IMR-90 (cell line): ENCODE measurements around the gene AMIGO2. TPM values are rescaled to one million over a fixed set of nuclear protein-coding genes. Genes with fewer than 3 reads are reported as not detected.
A peak's percentile ranks its signal among the peaks of the same experiment; 100 is the strongest.

Experiments
- ATAC-seq: fragments of 200-7000 bp; cut with Tn5 transposase; 2 replicates; pipeline ENCODE4 v1.9.1; 2020; ENCODE audit warnings: low read depth, mild to moderate bottlenecking, moderate library complexity
- Bru-seq: library from RNA; stranded (reverse); fragments of 400-500 nt; gene quantifications from one replicate; lab custom pipeline; 2021; lab: Mats Ljungman, UMichigan
- BruChase-seq, 2 experiments: library from RNA; stranded (reverse); fragments of 400-500 nt; gene quantifications; one replicate each; lab custom pipeline; 2021; lab: Mats Ljungman, UMichigan
- BruUV-seq: library from RNA; stranded (reverse); fragments of 400-500 nt; replicated peaks from 2 replicates; lab custom pipeline; 2021; lab: Mats Ljungman, UMichigan
- CTCF ChIA-PET: fragments of 300-600 bp; formaldehyde crosslinking; extraction: SDS; loops from one replicate; lab custom pipeline; 2021; ENCODE audit warnings: antibody characterized with exemption; lab: Yijun Ruan, JAX
- POLR2A ChIA-PET: fragments of 300-600 bp; sonication (Branson Sonifier 250); formaldehyde crosslinking; loops from one replicate; lab custom pipeline; 2022; ENCODE audit warnings: antibody characterized with exemption; ENCODE audit not compliant: unreplicated experiment; lab: Charles Lee
- DNase-seq: peaks from one replicate; pipeline ENCODE4 v3.0.0; 2013
- H2AFZ ChIP-seq: replicated peaks from 2 replicates; pipeline ENCODE3; 2013; ENCODE audit warnings: low read length, mild to moderate bottlenecking; ENCODE audit not compliant: poor library complexity
- H2AK5ac ChIP-seq: 2 replicates; pipeline ENCODE4 v1.6.1; 2013; ENCODE audit warnings: low read depth, low read length, inconsistent platforms
- H2AK9ac ChIP-seq: replicated peaks from 2 replicates; pipeline ENCODE3; 2013; ENCODE audit warnings: mild to moderate bottlenecking, low read depth, low read length, moderate library complexity; ENCODE audit not compliant: poor library complexity
- H2BK120ac ChIP-seq: 2 replicates; pipeline ENCODE4 v1.6.1; 2013; ENCODE audit warnings: low read depth, low read length, inconsistent platforms
- H2BK15ac ChIP-seq: 3 replicates; pipeline ENCODE4 v1.6.1; 2013; ENCODE audit warnings: low read depth, low read length, inconsistent platforms
- H2BK20ac ChIP-seq: 2 replicates; pipeline ENCODE4 v1.6.1; 2013; ENCODE audit warnings: low read depth, mild to moderate bottlenecking, inconsistent platforms, low read length, moderate library complexity
- H2BK5ac ChIP-seq: 2 replicates; pipeline ENCODE4 v1.6.1; 2013; ENCODE audit warnings: mild to moderate bottlenecking, low read depth, low read length, inconsistent platforms; ENCODE audit not compliant: poor library complexity, severe bottlenecking
- H3K14ac ChIP-seq: replicated peaks from 2 replicates; pipeline ENCODE4 v1.6.1; 2013; ENCODE audit warnings: low read depth, low read length, inconsistent platforms
- H3K18ac ChIP-seq: 2 replicates; pipeline ENCODE4 v1.6.1; 2013; ENCODE audit warnings: low read depth, low read length, control low read depth
- H3K23ac ChIP-seq: 2 replicates; pipeline ENCODE4 v1.6.1; 2013; ENCODE audit warnings: low read depth, low read length, inconsistent platforms
- H3K27ac ChIP-seq: 2 replicates; pipeline ENCODE4 v1.5.1; 2013; ENCODE audit warnings: mild to moderate bottlenecking, control low read depth, low read length; ENCODE audit not compliant: insufficient read depth
- H3K27me3 ChIP-seq: 2 replicates; pipeline ENCODE4 v1.6.1; 2013; ENCODE audit warnings: low read length; ENCODE audit not compliant: control insufficient read depth, insufficient read depth
- H3K36me3 ChIP-seq: 2 replicates; pipeline ENCODE4 v1.6.1; 2013; ENCODE audit warnings: low read length, mixed read lengths; ENCODE audit not compliant: control insufficient read depth, insufficient read depth
- H3K4ac ChIP-seq: 2 replicates; pipeline ENCODE4 v1.6.1; 2013; ENCODE audit warnings: low read depth, low read length, inconsistent platforms
- H3K4me1 ChIP-seq: 2 replicates; pipeline ENCODE4 v1.6.1; 2013; ENCODE audit warnings: low read length, mixed read lengths; ENCODE audit not compliant: control insufficient read depth, insufficient read depth
- H3K4me2 ChIP-seq: 2 replicates; pipeline ENCODE4 v1.6.1; 2013; ENCODE audit warnings: low read depth, mild to moderate bottlenecking, control low read depth, low read length, moderate library complexity
- H3K4me3 ChIP-seq: 2 replicates; pipeline ENCODE4 v1.5.1; 2013; ENCODE audit warnings: low read depth, mild to moderate bottlenecking, control low read depth, low read length, moderate library complexity; ENCODE audit not compliant: insufficient read depth
- H3K56ac ChIP-seq: 2 replicates; pipeline ENCODE4 v1.6.1; 2013; ENCODE audit warnings: low read length, inconsistent platforms; ENCODE audit not compliant: insufficient read depth; ENCODE audit errors: extremely low read depth
- H3K79me1 ChIP-seq, 2 experiments: 2 replicates each; pipeline ENCODE4 v1.6.1; 2013; ENCODE audit warnings: low read length in 2 of 2, inconsistent platforms in 1 of 2, low read depth in 1 of 2
- H3K9ac ChIP-seq: 2 replicates; pipeline ENCODE4 v1.6.1; 2013; ENCODE audit warnings: low read depth, low read length, control low read depth
- H3K9me1 ChIP-seq: 2 replicates; pipeline ENCODE4 v1.6.1; 2013; ENCODE audit warnings: low read length, inconsistent platforms; ENCODE audit not compliant: insufficient read depth
- H3K9me3 ChIP-seq: 2 replicates; pipeline ENCODE4 v1.6.1; 2013; ENCODE audit warnings: low read length; ENCODE audit not compliant: control insufficient read depth, insufficient read depth
- H4K20me1 ChIP-seq: 2 replicates; pipeline ENCODE4 v1.6.1; 2013; ENCODE audit warnings: low read length, inconsistent platforms; ENCODE audit not compliant: insufficient read depth
- H4K5ac ChIP-seq: 2 replicates; pipeline ENCODE4 v1.6.1; 2013; ENCODE audit warnings: mild to moderate bottlenecking, low read depth, low read length, control low read depth
- H4K8ac ChIP-seq, 2 experiments: 2 replicates each; pipeline ENCODE4 v1.6.1; 2013; ENCODE audit warnings: low read depth in 2 of 2, low read length in 2 of 2, control low read depth in 1 of 2, inconsistent platforms in 1 of 2
- H4K91ac ChIP-seq: 2 replicates; pipeline ENCODE4 v1.6.1; 2013; ENCODE audit warnings: low read depth, low read length, inconsistent platforms; ENCODE audit not compliant: insufficient read depth
- BHLHE40 ChIP-seq: fragments of 150-350 bp; IDR thresholded peaks from 2 replicates; pipeline ENCODE4 v1.6.1; 2016; ENCODE audit warnings: mild to moderate bottlenecking, low read depth, low read length
- CEBPB ChIP-seq: IDR thresholded peaks from 2 replicates; pipeline ENCODE4 v1.6.1; 2012; ENCODE audit warnings: low read depth, low read length, improper control_type of control experiment
- MAZ ChIP-seq: IDR thresholded peaks from 2 replicates; pipeline ENCODE4 v1.6.1; 2012; ENCODE audit warnings: low read depth, mild to moderate bottlenecking, low read length, improper control_type of control experiment, moderate library complexity, borderline replicate concordance
- MXI1 ChIP-seq: IDR thresholded peaks from 2 replicates; pipeline ENCODE4 v1.6.1; 2012; ENCODE audit warnings: low read depth, mild to moderate bottlenecking, low read length, moderate library complexity, borderline replicate concordance
- NFE2L2 ChIP-seq: fragments of 150-350 bp; IDR thresholded peaks from 2 replicates; pipeline ENCODE4 v1.6.1; 2016; ENCODE audit warnings: low read depth, mild to moderate bottlenecking, low read length
- POLR2A ChIP-seq: IDR thresholded peaks from 2 replicates; pipeline ENCODE4 v1.6.1; 2012; ENCODE audit warnings: mild to moderate bottlenecking, low read depth, low read length
- RAD21 ChIP-seq: IDR thresholded peaks from 2 replicates; pipeline ENCODE4 v1.6.1; 2012; ENCODE audit warnings: low read length, improper control_type of control experiment
- RCOR1 ChIP-seq: IDR thresholded peaks from 2 replicates; pipeline ENCODE4 v1.6.1; 2012; ENCODE audit warnings: mild to moderate bottlenecking, low read length, improper control_type of control experiment; ENCODE audit not compliant: insufficient replicate concordance
- RFX5 ChIP-seq: IDR thresholded peaks from 2 replicates; pipeline ENCODE4 v1.8.0; 2012; ENCODE audit warnings: low read depth, mild to moderate bottlenecking, low read length, moderate library complexity
- SMC3 ChIP-seq: fragments of 150-350 bp; IDR thresholded peaks from 2 replicates; pipeline ENCODE4 v1.6.1; 2016; ENCODE audit warnings: low read depth, mild to moderate bottlenecking, antibody characterized with exemption, low read length, moderate library complexity
- USF2 ChIP-seq: fragments of 150-350 bp; IDR thresholded peaks from 2 replicates; pipeline ENCODE4 v1.6.1; 2017; ENCODE audit warnings: mild to moderate bottlenecking, antibody characterized with exemption, low read length, low read depth
- WGBS, 2 experiments: methylation state at CpG; one replicate each; pipeline versions ENCODE4 v1.1.5 to v1.1.7; 2013; ENCODE audit warnings: missing lambda C conversion rate in 2 of 2; ENCODE audit not compliant: insufficient read length in 1 of 2; ENCODE audit errors: extremely low coverage in 2 of 2; 5-methylcytosine and 5-hydroxymethylcytosine counted together
- dilution Hi-C: fragments of 300-500 bp; cut with HindIII; formaldehyde crosslinking; loops from one replicate; pipeline ENCODE4 v1.14.3; 2018; ENCODE audit warnings: low sequenced_read_pairs; ENCODE audit not compliant: unreplicated experiment
- in situ Hi-C: fragments of 300-500 bp; cut with MboI; formaldehyde crosslinking; loops from 3 replicates; pipeline ENCODE4 v1.14.3; 2019; ENCODE audit warnings: low sequenced_read_pairs, inconsistent platforms, mixed read lengths
- intact Hi-C: fragments of 100-400 bp; cut with micrococcal nuclease; formaldehyde crosslinking; loops from 2 replicates; pipeline ENCODE4 v1.10.0; 2022
- long read RNA-seq: library from polyadenylated mRNA; unstranded; transcript quantifications from one replicate; pipeline ENCODE4 v2.0.0, GENCODE V29; 2021; ENCODE audit not compliant: unreplicated experiment
- polyA plus RNA-seq, 3 experiments: library from polyadenylated mRNA; depleted of rRNA; stranded (reverse); fragments of >200 nt; gene quantifications; 2 replicates each; pipeline ENCODE4 v1.2.3, GENCODE V29; 2012; ENCODE audit warnings: low replicate concordance in 1 of 3
- total RNA-seq: library from RNA; depleted of rRNA; stranded (reverse); fragments of >200 nt; gene quantifications from 2 replicates; pipeline ENCODE4 v1.2.3, GENCODE V29; 2012; rRNA removed
- TF ChIP-seq, protein P1 (sequence below): fragments of 150-350 bp; IDR thresholded peaks from 2 replicates; pipeline ENCODE4 v1.6.1; 2016; ENCODE audit warnings: low read depth, mild to moderate bottlenecking, low read length, moderate library complexity, borderline replicate concordance

Gene AMIGO2, protein sequence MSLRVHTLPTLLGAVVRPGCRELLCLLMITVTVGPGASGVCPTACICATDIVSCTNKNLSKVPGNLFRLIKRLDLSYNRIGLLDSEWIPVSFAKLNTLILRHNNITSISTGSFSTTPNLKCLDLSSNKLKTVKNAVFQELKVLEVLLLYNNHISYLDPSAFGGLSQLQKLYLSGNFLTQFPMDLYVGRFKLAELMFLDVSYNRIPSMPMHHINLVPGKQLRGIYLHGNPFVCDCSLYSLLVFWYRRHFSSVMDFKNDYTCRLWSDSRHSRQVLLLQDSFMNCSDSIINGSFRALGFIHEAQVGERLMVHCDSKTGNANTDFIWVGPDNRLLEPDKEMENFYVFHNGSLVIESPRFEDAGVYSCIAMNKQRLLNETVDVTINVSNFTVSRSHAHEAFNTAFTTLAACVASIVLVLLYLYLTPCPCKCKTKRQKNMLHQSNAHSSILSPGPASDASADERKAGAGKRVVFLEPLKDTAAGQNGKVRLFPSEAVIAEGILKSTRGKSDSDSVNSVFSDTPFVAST
- 31.7 and 32.6 TPM in 2 replicates for total RNA-seq
- polyA plus RNA-seq (2012; rRNA removed) = 17.1 and 20.1 TPM in 2 replicates
- polyA plus RNA-seq (2012; cell fraction: cytosol; rRNA removed) = 4.4 and 5.0 TPM in 2 replicates
- 5.1 and 26.1 TPM in 2 replicates for polyA plus RNA-seq (2012; cell fraction: nucleus; rRNA removed; ENCODE audit: low replicate concordance)
- Bru-seq, nascent RNA = percentile 43 among the genes with signal in this experiment
- percentile 49 among the genes with signal in this experiment for BruChase-seq, experiment 1, labeled RNA remaining after a 6-hour chase
- percentile 64 among the genes with signal in this experiment for BruChase-seq, experiment 2, labeled RNA remaining after a 2-hour chase
- long read RNA-seq, transcript AMIGO2-201 (2 exons, 3,763 nt) = major isoform, 9 of 18 reads
- long read RNA-seq, transcript AMIGO2-203 (3 exons, 2,856 nt) = minor isoform, 5 of 18 reads
- long read RNA-seq, partial matches to known transcripts = 1 of 18 reads
- long read RNA-seq, other reads (novel, unspliced or antisense) = 2 of 18 reads

GRCh38 chr12:47079468-47079980 is at the start of gene AMIGO2, which contains the start of gene PCED1B:
Gene AMIGO2 (minus strand): TSS chr12:47079959. CDS start chr12:47079002, 957 bp downstream.
Gene PCED1B (plus strand): TSS chr12:47079621. CDS start chr12:47235064, 155,443 bp downstream.
- intact Hi-C loops (loop anchor here (1.0 to 5.0 kb wide), 2 partner anchors 47 to 224 kb away; no protein-coding TSS in a partner anchor), dilution Hi-C loops (no loop called here), in situ Hi-C loops (loop anchor here (10.0 kb wide), 1 partner anchor 315 kb away; no protein-coding TSS in a partner anchor)
- H3K14ac ChIP-seq = peak within 1 kb of the TSS; percentile 97
- peak within 1 kb of the TSS; percentile 48 for H2AK5ac ChIP-seq
- no peaks in the 10 kb centered on the region for H3K36me3 ChIP-seq
- BruUV-seq = no TSS peak
- no peaks in the 10 kb centered on the region for H3K9me3 ChIP-seq
- H2BK20ac ChIP-seq = peak within 1 kb of the TSS; percentile 86
- peak within 1 kb of the TSS; percentile 98 for H3K56ac ChIP-seq
- H3K4me2 ChIP-seq = peak within 1 kb of the TSS; percentile 97
- peak within 1 kb of the TSS; percentile 95 for H2AK9ac ChIP-seq
- H3K9ac ChIP-seq = peak within 1 kb of the TSS; percentile 92
- no peaks in the 10 kb centered on the region for H3K27me3 ChIP-seq
- ATAC-seq (peak; percentile 74), DNase-seq (peak; percentile 72)
- CTCF ChIA-PET = interaction anchor here (1.5 to 2.1 kb wide), 3 partner anchors 9 to 318 kb away, joined by 4 to 8 read pairs (median 6); no protein-coding TSS in a partner anchor
- H3K4ac ChIP-seq = peak within 1 kb of the TSS; percentile 93
- peak within 1 kb of the TSS; percentile 82 to 84 for H4K8ac ChIP-seq
- H3K4me1 ChIP-seq = peaks cover 17% of the 10 kb centered on the region
- H2AFZ ChIP-seq = peak within 1 kb of the TSS; percentile 94
- H4K5ac ChIP-seq = peak within 1 kb of the TSS; percentile 74; the same call in 1 of the 2 replicates
- H4K20me1 ChIP-seq = no peaks in the 10 kb centered on the region
- H3K18ac ChIP-seq = peak within 1 kb of the TSS; percentile 77; the same call in 1 of the 2 replicates
- POLR2A ChIA-PET = interaction anchor here (1.3 kb wide), 1 partner anchor 16 kb away, joined by 4 read pairs; no protein-coding TSS in a partner anchor
- peak within 1 kb of the TSS; percentile 97; the same call in 2 of the 3 replicates for H2BK15ac ChIP-seq
- peak within 1 kb of the TSS; percentile 86 for H2BK5ac ChIP-seq
- H3K23ac ChIP-seq = peak within 1 kb of the TSS; percentile 95
- peak within 1 kb of the TSS; percentile 92 for H2BK120ac ChIP-seq
- peak within 1 kb of the TSS; percentile 91 for H4K91ac ChIP-seq
- H3K4me3 ChIP-seq = peak within 1 kb of the TSS; percentile 91
- 0% methylated on average over 32 of the region's 58 CpGs; no CpG with 5 or more reads in 1 of the 2 experiments for WGBS, 2 experiments
- peak within 1 kb of the TSS; percentile 57 for H3K27ac ChIP-seq
- peaks cover 10% of the 10 kb centered on the region for H3K9me1 ChIP-seq
- H3K79me1 ChIP-seq = peaks cover 10 to 63% of the 10 kb centered on the region in 2 experiments; a peak in 2 of 4 replicates
- no peak for TF ChIP-seq POLR2A
- peak; percentile 73 for TF ChIP-seq RAD21
- no peak for TF ChIP-seq USF2
- TF ChIP-seq CEBPB = no peak
- peak; percentile 57 for TF ChIP-seq SMC3
- no peak for TF ChIP-seq RFX5
- TF ChIP-seq NFE2L2 = no peak
- 0 out of 2 replicates have a peak, but pooled peaks have one; percentile 34 for TF ChIP-seq MXI1
- TF ChIP-seq, protein P1, sequence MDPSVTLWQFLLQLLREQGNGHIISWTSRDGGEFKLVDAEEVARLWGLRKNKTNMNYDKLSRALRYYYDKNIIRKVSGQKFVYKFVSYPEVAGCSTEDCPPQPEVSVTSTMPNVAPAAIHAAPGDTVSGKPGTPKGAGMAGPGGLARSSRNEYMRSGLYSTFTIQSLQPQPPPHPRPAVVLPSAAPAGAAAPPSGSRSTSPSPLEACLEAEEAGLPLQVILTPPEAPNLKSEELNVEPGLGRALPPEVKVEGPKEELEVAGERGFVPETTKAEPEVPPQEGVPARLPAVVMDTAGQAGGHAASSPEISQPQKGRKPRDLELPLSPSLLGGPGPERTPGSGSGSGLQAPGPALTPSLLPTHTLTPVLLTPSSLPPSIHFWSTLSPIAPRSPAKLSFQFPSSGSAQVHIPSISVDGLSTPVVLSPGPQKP = no peak
- TF ChIP-seq MAZ = no peak
- TF ChIP-seq BHLHE40 = no peak
- TF ChIP-seq RCOR1 = no peak
